Measurements from ENCODE around the gene HIRA. TPM values are rescaled to one million over a fixed set of nuclear protein-coding genes. Genes with fewer than 3 reads are reported as not detected.
A peak's percentile ranks its signal among the peaks of the same experiment; 100 is the strongest.
"Not testable (repeated sequence)": the region's sequence is repeated elsewhere in the genome, so short reads cannot be mapped to it uniquely, and the experiment has no call there.

The HIRA gene
- polyA plus RNA-seq, 2 of the 4 experiments (the other 2 are of a cell fraction) = 12.3 to 16.6 TPM

GRCh38 chr22:19446603-19447329, 15.2 kb upstream of the HIRA start:
- peaks cover 13% of the 10 kb centered on the region; the same call in 2 of the 3 replicates for H3K4me1 ChIP-seq
- no peak for FAIRE-seq
- H3K27ac ChIP-seq = peak overlapping the region; percentile 88 to 97
- no peaks in the 10 kb centered on the region for H3K9me3 ChIP-seq
- POLR2A ChIA-PET = interaction anchor here (0.5 to 1.2 kb wide), 2 partner anchors 15 to 134 kb away, joined by 3 to 4 read pairs; no protein-coding TSS in a partner anchor
- WGBS (ENCODE audit: missing lambda C conversion rate) = 47% methylated on average over 16 of the region's 22 CpGs
- peak; percentile 34 to 43; a peak in 5 of 6 replicates for ATAC-seq
- CTCF ChIA-PET = interaction anchor here (1.1 kb wide), 1 partner anchor 16 kb away, joined by 3 read pairs; no protein-coding TSS in a partner anchor
- H3K4me2 ChIP-seq = peak overlapping the region; percentile 86
- H3K4me3 ChIP-seq = peak overlapping the region; percentile 66
- DNase-seq (ENCODE audit: low read depth in 1 of 2, low spot score in 1 of 2) = peak in 1 of 2 experiments; percentile 5
- TF ChIP-seq JUNB (IDR thresholded peaks at IDR 0.05) (no peak), TFCP2L1 (CRISPR knock-in tag; IDR thresholded peaks at IDR 0.05) (no peak), KDM1A (IDR thresholded peaks at IDR 0.05; ENCODE audit: low read depth) (no peak), MAX (IDR thresholded peaks at IDR 0.05) (no peak), RCOR1 (IDR thresholded peaks at IDR 0.05; ENCODE audit: low read depth, low read length) (no peak), ZFP36 (IDR thresholded peaks at IDR 0.05; ENCODE audit: borderline replicate concordance, partially characterized antibody) (no peak), POLR2AphosphoS2 (conservative IDR thresholded peaks at IDR 0.05; ENCODE audit: low read length) (no peak), FOSB (CRISPR knock-in tag; IDR thresholded peaks at IDR 0.05) (no peak), RFX5 (IDR thresholded peaks at IDR 0.05) (no peak), BCL3 (IDR thresholded peaks at IDR 0.05) (no peak), FOXS1 (CRISPR knock-in tag; IDR thresholded peaks at IDR 0.05) (no peak), USF2 (IDR thresholded peaks at IDR 0.05) (no peak)

- H3K4me1 ChIP-seq = peaks cover 13% of the 10 kb centered on the region; the same call in 2 of the 3 replicates
- H3K9me3 ChIP-seq; POLR2A ChIA-PET; DNase-seq (ENCODE audit: low read depth in 1 of 2, low spot score in 1 of 2); ATAC-seq; H3K27ac ChIP-seq; H3K4me3 ChIP-seq; H3K4me2 ChIP-seq; FAIRE-seq: not testable (repeated sequence)
- WGBS (ENCODE audit: missing lambda C conversion rate) = 97% methylated on average over 9 of the region's 9 CpGs
- CTCF ChIA-PET = interaction anchor here (1.2 to 1.5 kb wide), 3 partner anchors 11 to 12 kb away, joined by 3 to 7 read pairs (median 3); no protein-coding TSS in a partner anchor
These were observed 13.9 kb upstream of the HIRA start for GRCh38 chr22:19445279-19445982.

GRCh38 chr22:19443544-19444211, 12.1 kb upstream of the HIRA start:
- H3K27ac ChIP-seq = no peak overlapping the region
- ChIA-PET POLR2A (interaction anchor here (1.2 kb wide), 1 partner anchor 12 kb away, joined by 3 read pairs; no protein-coding TSS in a partner anchor), CTCF (interaction anchor here (0.5 to 0.8 kb wide), 2 partner anchors 10 to 20 kb away, joined by 3 to 4 read pairs; no protein-coding TSS in a partner anchor)
- no peak overlapping the region for H3K4me3 ChIP-seq
- no peak for ATAC-seq
- TF ChIP-seq BCL3 (IDR thresholded peaks at IDR 0.05) = no peak
- TF ChIP-seq JUNB (IDR thresholded peaks at IDR 0.05) = no peak
- TF ChIP-seq TP53 (CRISPR knock-in tag; IDR thresholded peaks at IDR 0.05) = no peak
- H3K4me1 ChIP-seq = peaks cover 12% of the 10 kb centered on the region; the same call in 2 of the 3 replicates
- DNase-seq (ENCODE audit: low read depth in 1 of 2, low spot score in 1 of 2) = no peak
- H3K9me3 ChIP-seq = no peaks in the 10 kb centered on the region
- H3K4me2 ChIP-seq = no peak overlapping the region
- FAIRE-seq = no peak
- 73% methylated on average over 5 of the region's 7 CpGs for WGBS (ENCODE audit: missing lambda C conversion rate)

Measured in A549 (cell line).